ENCODE results near the gene ANO3.
"Not testable (repeated sequence)": the region's sequence is repeated elsewhere in the genome, so short reads cannot be mapped to it uniquely, and the experiment has no call there.

- TF ChIP-seq, protein P1, sequence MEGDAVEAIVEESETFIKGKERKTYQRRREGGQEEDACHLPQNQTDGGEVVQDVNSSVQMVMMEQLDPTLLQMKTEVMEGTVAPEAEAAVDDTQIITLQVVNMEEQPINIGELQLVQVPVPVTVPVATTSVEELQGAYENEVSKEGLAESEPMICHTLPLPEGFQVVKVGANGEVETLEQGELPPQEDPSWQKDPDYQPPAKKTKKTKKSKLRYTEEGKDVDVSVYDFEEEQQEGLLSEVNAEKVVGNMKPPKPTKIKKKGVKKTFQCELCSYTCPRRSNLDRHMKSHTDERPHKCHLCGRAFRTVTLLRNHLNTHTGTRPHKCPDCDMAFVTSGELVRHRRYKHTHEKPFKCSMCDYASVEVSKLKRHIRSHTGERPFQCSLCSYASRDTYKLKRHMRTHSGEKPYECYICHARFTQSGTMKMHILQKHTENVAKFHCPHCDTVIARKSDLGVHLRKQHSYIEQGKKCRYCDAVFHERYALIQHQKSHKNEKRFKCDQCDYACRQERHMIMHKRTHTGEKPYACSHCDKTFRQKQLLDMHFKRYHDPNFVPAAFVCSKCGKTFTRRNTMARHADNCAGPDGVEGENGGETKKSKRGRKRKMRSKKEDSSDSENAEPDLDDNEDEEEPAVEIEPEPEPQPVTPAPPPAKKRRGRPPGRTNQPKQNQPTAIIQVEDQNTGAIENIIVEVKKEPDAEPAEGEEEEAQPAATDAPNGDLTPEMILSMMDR (IDR thresholded peaks at IDR 0.05; ENCODE audit: extremely low read depth in 1 of 2, insufficient read depth in 1 of 2, low read depth in 1 of 2, low read length in 2 of 2), result not testable (repeated sequence)
- not testable (repeated sequence) for TF ChIP-seq EZH2 (IDR thresholded peaks at IDR 0.05; ENCODE audit: borderline replicate concordance, low read depth, low read length, severe bottlenecking); POLR2A (IDR thresholded peaks at IDR 0.05; ENCODE audit: low read depth, low read length); POLR2AphosphoS5 (IDR thresholded peaks at IDR 0.05; ENCODE audit: insufficient read depth, low read depth, low read length)
Observed at GRCh38 chr11:26595207-26595865, 263.4 kb downstream of the ANO3 start.

All from endothelial cell of umbilical vein (primary cell).